Hematopoietic multipotent progenitor cell treated with erythropoietin and hydrocortisone succinate and interleukin-3 and kit ligand, for 4 days (in vitro differentiated cells): ENCODE results near the gene KMT2B.

ENCODE experiments used
- DNase-seq: peaks from one replicate; pipeline ENCODE4 v3.0.0-alpha.2; 2015

Gene KMT2B

DNA sequence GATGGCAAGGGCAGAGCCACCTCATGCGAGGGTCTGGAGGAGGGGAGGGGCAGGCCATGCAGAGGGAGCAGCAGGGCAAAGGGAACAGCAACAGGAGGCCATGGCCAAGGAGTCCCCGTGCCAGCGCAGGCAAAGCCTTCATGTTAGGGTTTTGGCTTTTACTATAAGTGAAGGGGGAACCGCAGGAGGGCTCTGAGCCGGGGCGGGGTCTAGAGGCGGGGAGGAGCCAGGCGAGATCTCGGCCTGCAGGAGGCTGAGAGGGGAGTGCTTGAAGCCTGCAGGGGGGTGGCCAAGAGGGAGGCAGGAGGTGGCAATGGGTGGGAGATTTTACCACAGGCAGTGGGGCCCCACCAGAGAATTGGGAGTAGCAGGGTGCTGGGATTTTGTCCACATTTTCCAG, 63.8 kb downstream of the KMT2B start:
- no peak for DNase-seq

DNA sequence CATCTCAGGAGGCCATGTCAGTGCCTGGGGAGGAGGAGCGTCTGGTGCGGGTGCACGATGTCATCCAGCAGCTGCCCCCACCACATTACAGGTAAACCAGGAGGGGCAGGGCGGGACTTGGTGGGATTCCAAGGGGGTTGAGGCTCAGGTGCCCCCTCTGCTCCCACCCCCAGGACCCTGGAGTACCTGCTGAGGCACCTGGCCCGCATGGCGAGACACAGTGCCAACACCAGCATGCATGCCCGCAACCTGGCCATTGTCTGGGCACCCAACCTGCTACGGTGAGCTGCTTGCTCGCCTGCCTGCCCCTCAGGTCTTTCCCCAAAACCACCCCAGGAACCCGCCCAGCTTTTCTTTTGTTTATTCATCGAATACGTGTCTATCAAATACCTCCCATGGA, 64.8 kb downstream of the KMT2B start:
- no peak for DNase-seq

DNA sequence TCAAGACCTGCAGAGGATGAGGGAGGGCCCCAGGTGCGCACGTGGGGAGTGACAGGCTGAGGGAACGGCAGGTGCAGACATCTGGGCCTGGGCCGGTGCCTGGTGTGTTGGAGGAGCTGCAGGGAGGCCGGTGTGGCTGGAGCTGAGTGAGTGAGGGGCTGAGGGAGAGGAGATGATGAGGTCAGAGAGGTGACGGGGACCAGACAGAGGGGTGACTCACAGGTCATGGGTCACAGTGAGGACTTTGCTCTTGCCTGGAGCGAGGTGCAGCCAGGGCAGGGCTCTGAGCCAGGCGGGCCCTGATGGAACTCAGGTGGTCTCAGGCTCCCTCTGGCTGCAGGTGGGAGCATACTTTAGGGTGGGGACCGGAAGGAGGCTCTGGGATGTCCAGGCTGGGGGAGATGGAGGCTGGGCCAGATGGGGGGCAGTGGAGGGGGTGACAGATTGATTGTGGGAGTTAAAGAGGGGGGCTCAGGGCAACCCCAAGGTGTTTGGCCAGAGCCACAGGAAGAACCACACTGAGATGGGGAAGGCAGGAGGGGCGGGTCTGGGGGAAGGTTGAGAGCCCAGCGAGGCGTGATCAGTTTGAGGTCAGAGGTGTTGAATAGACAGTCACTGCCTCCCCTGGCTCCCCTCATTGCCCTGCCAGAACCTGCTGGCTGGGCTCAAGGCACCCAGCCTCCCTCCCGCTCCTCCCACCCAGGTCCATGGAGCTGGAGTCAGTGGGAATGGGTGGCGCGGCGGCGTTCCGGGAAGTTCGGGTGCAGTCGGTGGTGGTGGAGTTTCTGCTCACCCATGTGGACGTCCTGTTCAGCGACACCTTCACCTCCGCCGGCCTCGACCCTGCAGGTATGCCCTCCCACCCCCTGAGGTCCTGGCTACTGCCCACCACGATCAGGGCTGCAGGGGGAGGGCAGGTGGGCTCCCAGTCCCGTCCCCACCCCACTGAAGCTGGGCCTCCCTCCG, 65.9 kb downstream of the KMT2B start:
- no peak for DNase-seq

DNA sequence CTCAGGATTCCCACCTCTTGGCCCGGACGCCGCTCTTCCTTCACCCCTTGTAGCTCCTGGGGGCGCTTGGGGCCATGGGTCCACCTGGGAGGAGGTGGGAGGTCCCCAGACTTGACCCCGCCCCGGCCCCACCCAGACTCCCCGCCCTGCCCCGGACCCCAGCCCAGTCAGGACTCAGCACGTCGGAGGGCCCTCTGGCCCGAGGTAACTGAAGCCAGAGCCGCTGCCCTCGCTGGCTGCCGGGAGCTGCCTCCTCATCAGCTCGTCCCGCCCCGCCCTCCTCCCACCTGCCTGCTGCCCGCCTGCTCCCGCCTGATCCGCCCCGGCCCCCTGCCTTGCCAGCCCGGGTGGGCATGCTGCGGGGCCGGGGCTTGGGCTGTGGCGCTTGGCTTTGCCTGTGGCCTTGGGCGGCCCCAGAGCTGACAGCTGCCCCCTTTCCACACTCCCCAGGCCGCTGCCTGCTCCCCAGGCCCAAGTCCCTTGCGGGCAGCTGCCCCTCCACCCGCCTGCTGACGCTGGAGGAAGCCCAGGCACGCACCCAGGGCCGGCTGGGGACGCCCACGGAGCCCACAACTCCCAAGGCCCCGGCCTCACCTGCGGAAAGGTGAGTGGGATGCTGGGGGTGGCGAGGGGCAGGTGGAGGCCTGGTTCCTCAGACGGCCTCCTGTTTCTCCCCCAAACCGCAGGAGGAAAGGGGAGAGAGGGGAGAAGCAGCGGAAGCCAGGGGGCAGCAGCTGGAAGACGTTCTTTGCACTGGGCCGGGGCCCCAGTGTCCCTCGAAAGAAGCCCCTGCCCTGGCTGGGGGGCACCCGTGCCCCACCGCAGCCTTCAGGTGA, 66.9 kb downstream of the KMT2B start:
- no peak for DNase-seq

DNA sequence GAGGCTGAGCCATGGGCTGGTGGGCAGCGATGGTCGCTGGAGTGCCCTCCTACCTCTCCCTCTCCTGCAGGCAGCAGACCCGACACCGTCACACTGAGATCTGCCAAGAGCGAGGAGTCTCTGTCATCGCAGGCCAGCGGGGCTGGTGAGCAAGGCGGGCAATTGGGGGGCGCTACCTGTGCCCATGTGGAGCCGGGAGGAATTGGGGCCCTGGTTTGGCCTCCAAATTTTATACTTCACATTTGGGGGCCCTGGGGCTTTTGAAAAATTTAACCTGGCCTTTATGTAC, 67.5 kb downstream of the KMT2B start:
- no peak for DNase-seq

DNA sequence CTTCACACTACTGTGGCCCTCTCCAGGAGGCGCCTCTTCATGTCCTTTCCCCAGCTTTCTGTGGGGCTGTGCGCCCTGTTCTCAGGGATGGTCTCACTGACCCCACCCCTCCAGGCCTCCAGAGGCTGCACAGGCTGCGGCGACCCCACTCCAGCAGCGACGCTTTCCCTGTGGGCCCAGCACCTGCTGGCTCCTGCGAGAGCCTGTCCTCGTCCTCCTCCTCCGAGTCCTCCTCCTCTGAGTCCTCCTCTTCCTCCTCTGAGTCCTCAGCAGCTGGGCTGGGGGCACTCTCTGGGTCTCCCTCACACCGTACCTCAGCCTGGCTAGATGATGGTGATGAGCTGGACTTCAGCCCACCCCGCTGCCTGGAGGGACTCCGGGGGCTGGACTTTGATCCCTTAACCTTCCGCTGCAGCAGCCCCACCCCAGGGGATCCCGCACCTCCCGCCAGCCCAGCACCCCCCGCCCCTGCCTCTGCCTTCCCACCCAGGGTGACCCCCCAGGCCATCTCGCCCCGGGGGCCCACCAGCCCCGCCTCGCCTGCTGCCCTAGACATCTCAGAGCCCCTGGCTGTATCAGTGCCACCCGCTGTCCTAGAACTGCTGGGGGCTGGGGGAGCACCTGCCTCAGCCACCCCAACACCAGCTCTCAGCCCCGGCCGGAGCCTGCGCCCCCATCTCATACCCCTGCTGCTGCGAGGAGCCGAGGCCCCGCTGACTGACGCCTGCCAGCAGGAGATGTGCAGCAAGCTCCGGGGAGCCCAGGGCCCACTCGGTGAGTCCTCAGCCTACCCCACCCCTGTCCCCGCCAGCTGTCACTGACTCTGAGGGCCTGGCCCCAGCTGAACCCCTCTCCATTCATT, 68.7 kb downstream of the KMT2B start:
- DNase-seq = no peak

DNA sequence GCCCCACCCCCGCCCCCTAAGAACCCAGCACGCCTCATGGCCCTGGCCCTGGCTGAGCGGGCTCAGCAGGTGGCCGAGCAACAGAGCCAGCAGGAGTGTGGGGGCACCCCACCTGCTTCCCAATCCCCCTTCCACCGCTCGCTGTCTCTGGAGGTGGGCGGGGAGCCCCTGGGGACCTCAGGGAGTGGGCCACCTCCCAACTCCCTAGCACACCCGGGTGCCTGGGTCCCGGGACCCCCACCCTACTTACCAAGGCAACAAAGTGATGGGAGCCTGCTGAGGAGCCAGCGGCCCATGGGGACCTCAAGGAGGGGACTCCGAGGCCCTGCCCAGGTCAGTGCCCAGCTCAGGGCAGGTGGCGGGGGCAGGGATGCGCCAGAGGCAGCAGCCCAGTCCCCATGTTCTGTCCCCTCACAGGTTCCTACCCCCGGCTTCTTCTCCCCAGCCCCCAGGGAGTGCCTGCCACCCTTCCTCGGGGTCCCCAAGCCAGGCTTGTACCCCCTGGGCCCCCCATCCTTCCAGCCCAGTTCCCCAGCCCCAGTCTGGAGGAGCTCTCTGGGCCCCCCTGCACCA, 69.5 kb downstream of the KMT2B start:
- DNase-seq = no peak
